Suprapubic skin (tissue), 4 donors: ENCODE measurements around the gene ROBO4.
A peak's percentile ranks its signal among the peaks of the same experiment; 100 is the strongest.

Source experiments
- EP300 ChIP-seq: sonication (generic); formaldehyde crosslinking; IDR thresholded peaks from one replicate; pipeline ENCODE4 v1.6.1; 2017; ENCODE audit warnings: antibody characterized with exemption
- POLR2A ChIP-seq, 2 donors: fragments of 450-650 bp; IDR thresholded peaks; one replicate each; pipeline ENCODE4 v1.6.1; 2017; ENCODE audit warnings: antibody characterized with exemption in 2 of 2, mild to moderate bottlenecking in 2 of 2, moderate library complexity in 2 of 2
- POLR2AphosphoS5 ChIP-seq, 3 donors: sonication (generic); formaldehyde crosslinking; IDR thresholded peaks; one replicate each; pipeline ENCODE4 v1.6.1; 2017; ENCODE audit warnings: antibody characterized with exemption in 3 of 3
- TF ChIP-seq, protein P1 (sequence below), 2 donors: fragments of 200-600 bp in 1 of 2; fragments of 450-650 bp in 1 of 2; sonication (generic) in 1 of 2; IDR thresholded peaks; one replicate each; pipeline ENCODE4 v1.5.1; 2016 to 2019; ENCODE audit warnings: antibody characterized with exemption in 2 of 2, mild to moderate bottlenecking in 1 of 2, moderate library complexity in 1 of 2

DNA sequence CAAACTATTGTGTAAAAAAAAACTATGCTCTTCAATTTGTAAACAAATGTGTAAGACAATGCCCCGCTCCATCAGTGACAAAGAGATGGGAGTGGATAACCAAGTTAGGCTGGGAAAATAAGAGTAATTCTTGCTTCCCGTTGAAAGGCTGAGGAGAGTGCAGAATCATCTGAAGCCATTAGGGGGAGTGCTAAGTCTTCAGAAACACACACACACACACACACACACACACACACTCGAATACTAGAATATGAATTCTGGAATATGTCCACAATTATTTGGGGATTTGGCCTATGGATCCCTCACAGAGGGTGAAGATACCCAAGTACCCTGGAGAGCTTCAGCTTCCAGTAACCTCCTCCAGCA lies 60.2 kb downstream of the ROBO4 start:
- TF ChIP-seq, protein P1, sequence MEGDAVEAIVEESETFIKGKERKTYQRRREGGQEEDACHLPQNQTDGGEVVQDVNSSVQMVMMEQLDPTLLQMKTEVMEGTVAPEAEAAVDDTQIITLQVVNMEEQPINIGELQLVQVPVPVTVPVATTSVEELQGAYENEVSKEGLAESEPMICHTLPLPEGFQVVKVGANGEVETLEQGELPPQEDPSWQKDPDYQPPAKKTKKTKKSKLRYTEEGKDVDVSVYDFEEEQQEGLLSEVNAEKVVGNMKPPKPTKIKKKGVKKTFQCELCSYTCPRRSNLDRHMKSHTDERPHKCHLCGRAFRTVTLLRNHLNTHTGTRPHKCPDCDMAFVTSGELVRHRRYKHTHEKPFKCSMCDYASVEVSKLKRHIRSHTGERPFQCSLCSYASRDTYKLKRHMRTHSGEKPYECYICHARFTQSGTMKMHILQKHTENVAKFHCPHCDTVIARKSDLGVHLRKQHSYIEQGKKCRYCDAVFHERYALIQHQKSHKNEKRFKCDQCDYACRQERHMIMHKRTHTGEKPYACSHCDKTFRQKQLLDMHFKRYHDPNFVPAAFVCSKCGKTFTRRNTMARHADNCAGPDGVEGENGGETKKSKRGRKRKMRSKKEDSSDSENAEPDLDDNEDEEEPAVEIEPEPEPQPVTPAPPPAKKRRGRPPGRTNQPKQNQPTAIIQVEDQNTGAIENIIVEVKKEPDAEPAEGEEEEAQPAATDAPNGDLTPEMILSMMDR (IDR thresholded peaks at IDR 0.05): peak; percentile 7 to 11
- TF ChIP-seq EP300: no peak
- no peak for TF ChIP-seq POLR2A (IDR thresholded peaks at IDR 0.05)
- no peak for TF ChIP-seq POLR2AphosphoS5 (IDR thresholded peaks at IDR 0.05)
